Adrenal gland (tissue), 12 donors: ENCODE results near the gene FEM1B. TPM values are rescaled to one million over a fixed set of nuclear protein-coding genes. Genes with fewer than 3 reads are reported as not detected.

Source experiments
- DNase-seq, 7 donors: peaks; one replicate each; pipeline ENCODE4 v3.0.0-alpha.2; 2019 to 2020
- H3K27ac ChIP-seq, 5 donors: fragments of 200-600 bp; sonication (generic) in 4 of 5; 1 replicate in 3 of 5; 2 replicates in 2 of 5; pipeline versions ENCODE4 v1.5.1 to v1.8.0; 2016 to 2020; ENCODE audit warnings: mild to moderate bottlenecking in 1 of 5
- H3K27me3 ChIP-seq: fragments of 200-600 bp; 2 replicates; pipeline ENCODE4 v1.8.0; 2021
- H3K36me3 ChIP-seq, 2 donors: fragments of 200-600 bp; replicated peaks in 1 of 2; 1 replicate in 1 of 2; 2 replicates in 1 of 2; pipeline versions ENCODE4 v1.5.1 to v1.8.0; 2018 to 2022
- H3K4me1 ChIP-seq, 2 donors: fragments of 200-600 bp; replicated peaks in 1 of 2; 1 replicate in 1 of 2; 2 replicates in 1 of 2; pipeline versions ENCODE4 v1.5.1 to v1.8.0; 2018 to 2021
- H3K4me3 ChIP-seq, 4 donors: fragments of 200-600 bp; sonication (generic) in 3 of 4; one replicate each; pipeline ENCODE4 v1.5.1; 2016 to 2018
- H3K9me3 ChIP-seq, 3 donors: fragments of 200-600 bp; sonication (generic) in 1 of 3; replicated peaks in 1 of 3; 1 replicate in 2 of 3; 2 replicates in 1 of 3; pipeline versions ENCODE4 v1.5.1 to v1.8.0; 2016 to 2021
- POLR2A ChIP-seq, 2 donors: fragments of 450-650 bp; IDR thresholded peaks; one replicate each; pipeline ENCODE4 v1.6.1; 2017; ENCODE audit warnings: antibody characterized with exemption in 2 of 2, mild to moderate bottlenecking in 2 of 2, moderate library complexity in 1 of 2
- WGBS, 4 donors: extraction: QIAGEN DNeasy Blood & Tissue Kit in 2 of 4; methylation state at CpG; one replicate each; pipeline versions ENCODE4 v1.1.5 to v1.1.7; 2013 to 2017; 5-methylcytosine and 5-hydroxymethylcytosine counted together
- intact Hi-C, 2 donors: fragments of 100-400 bp; cut with DNase I; formaldehyde crosslinking; loops; one replicate each; pipeline versions ENCODE4 v1.14.1 to v1.15.0; 2022 to 2023
- polyA plus RNA-seq, 3 donors: library from polyadenylated mRNA; stranded (reverse); fragments of 200-250 nt in 2 of 3; fragments of 350-450 nt in 1 of 3; fragmentation: Illumina TruSeq in 1 of 3; extraction: RNeasy Lipid Tissue Mini Kit (QIAGEN cat#74804) in 1 of 3; gene quantifications; one replicate each; pipeline ENCODE4 v1.2.3, GENCODE V29; 2013 to 2014
- total RNA-seq, 9 donors: library from RNA; depleted of rRNA in 4 of 9; stranded (reverse); fragments of >200 nt in 4 of 9; fragments of 120-200 nt in 1 of 9; fragmentation: NEBNext Ultra II Directional in 1 of 9; extraction: Animal tissue kit (Norgen Biotek cat#: 25700) in 1 of 9; gene quantifications; one replicate each; pipeline versions ENCODE4 v1.1.0 to v1.2.4, GENCODE V29; 2013 to 2023
- TF ChIP-seq, protein P1 (sequence below), 6 experiments: fragments of 450-650 bp in 4 of 6; fragments of 200-600 bp in 2 of 6; sonication (generic) in 1 of 6; IDR thresholded peaks; 1 replicate in 5 of 6; 2 replicates in 1 of 6; pipeline versions ENCODE4 v1.5.1 to v1.8.0; 2016 to 2021; ENCODE audit warnings: antibody characterized with exemption in 6 of 6, mild to moderate bottlenecking in 2 of 6, moderate library complexity in 1 of 6
- donor health status: healthy with polysubstance abuse.
- donor health status: Bipolar disorder and iron deficiency.
- donor health status: DM: yes; HTN: yes; CAD: no.
- donor health status: DM: no; HTN: no; CAD: no.
- donor health status: DM: no; HTN: no; CAD: no.
- donor health status: DM: yes; HTN: yes; CAD: no.

FEM1B gene
- total and polyA plus RNA-seq, 12 donors: 7.0 to 61.5 (median 42.7) TPM

DNA sequence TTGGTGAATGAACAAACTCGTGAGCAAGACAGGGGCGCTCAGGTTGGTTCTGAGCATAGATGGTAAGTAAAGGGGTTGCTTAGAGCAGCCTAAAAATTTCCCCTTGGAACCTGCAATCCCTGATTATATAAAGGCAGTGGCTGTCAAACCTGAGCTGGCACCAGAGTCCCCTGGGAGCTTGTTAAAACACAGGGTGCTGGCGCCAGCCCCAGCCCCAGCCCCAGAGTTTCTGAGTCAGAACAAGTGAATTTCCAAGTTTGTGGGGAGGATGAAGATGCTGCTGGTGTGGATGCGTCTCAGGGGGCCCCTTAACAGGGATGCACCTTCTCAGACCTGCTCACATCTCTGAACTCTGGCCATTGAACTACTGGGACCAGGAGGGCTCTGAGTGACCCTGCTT is 48.2 kb downstream of the FEM1B start:
- 74 to 95% (median 84%) methylated on average over 4 of the region's 4 CpGs for WGBS, 4 donors
- intact Hi-C loops: loop anchor here in 1 of 2 donors (5.0 to 10.0 kb wide), 2 partner anchors 37 to 139 kb away; no protein-coding TSS in a partner anchor
- no peak overlapping the region for H3K27ac ChIP-seq
- no peaks in the 10 kb centered on the region for H3K4me1 ChIP-seq
- no peaks in the 10 kb centered on the region for H3K27me3 ChIP-seq
- TF ChIP-seq POLR2A (IDR thresholded peaks at IDR 0.05): no peak
- TF ChIP-seq, protein P1, sequence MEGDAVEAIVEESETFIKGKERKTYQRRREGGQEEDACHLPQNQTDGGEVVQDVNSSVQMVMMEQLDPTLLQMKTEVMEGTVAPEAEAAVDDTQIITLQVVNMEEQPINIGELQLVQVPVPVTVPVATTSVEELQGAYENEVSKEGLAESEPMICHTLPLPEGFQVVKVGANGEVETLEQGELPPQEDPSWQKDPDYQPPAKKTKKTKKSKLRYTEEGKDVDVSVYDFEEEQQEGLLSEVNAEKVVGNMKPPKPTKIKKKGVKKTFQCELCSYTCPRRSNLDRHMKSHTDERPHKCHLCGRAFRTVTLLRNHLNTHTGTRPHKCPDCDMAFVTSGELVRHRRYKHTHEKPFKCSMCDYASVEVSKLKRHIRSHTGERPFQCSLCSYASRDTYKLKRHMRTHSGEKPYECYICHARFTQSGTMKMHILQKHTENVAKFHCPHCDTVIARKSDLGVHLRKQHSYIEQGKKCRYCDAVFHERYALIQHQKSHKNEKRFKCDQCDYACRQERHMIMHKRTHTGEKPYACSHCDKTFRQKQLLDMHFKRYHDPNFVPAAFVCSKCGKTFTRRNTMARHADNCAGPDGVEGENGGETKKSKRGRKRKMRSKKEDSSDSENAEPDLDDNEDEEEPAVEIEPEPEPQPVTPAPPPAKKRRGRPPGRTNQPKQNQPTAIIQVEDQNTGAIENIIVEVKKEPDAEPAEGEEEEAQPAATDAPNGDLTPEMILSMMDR (IDR thresholded peaks at IDR 0.05): no peak
- no peak for DNase-seq
- no peaks in the 10 kb centered on the region for H3K9me3 ChIP-seq
- H3K4me3 ChIP-seq: no peak overlapping the region
- H3K36me3 ChIP-seq: no peaks in the 10 kb centered on the region

DNA sequence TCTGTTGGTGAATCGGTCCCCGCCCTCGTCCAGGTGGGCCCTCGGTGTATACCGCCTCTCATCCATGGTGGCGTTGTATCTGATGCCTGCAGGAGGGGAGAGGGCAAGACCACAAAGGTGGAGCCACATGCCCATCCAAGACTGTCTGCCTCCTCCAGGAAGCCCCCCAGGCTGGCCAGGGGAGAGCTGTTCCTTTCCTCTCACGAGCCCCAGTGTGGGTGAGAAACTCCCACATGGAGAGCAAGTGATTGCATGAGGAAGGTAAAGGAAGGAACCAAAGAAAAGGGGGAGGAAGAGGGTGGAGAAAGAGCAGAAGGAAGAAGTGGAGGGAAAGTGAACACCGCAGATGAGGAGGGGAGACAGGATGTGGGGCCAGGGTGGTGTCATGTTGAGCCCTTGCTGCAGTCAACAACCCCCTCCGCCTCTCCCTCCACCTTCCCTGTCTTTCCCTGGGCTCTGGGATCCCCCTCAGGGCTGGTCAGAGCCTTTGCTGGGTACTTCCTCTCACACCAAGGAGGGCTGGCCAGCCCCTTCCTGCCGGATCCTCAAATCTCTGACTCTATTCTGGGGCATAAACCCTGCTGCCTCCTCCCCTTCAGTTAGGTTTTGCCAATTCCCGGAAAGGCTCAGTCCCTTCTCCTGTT is 49.3 kb downstream of the FEM1B start:
- no peaks in the 10 kb centered on the region for H3K36me3 ChIP-seq
- H3K27me3 ChIP-seq: no peaks in the 10 kb centered on the region
- DNase-seq: no peak
- WGBS, 4 donors: 65 to 84% (median 81%) methylated on average over 5 to 11 of the region's 11 CpGs
- no peak for TF ChIP-seq POLR2A (IDR thresholded peaks at IDR 0.05)
- TF ChIP-seq, protein P1 (IDR thresholded peaks at IDR 0.05): no peak
- H3K4me1 ChIP-seq: no peaks in the 10 kb centered on the region
- H3K9me3 ChIP-seq: no peaks in the 10 kb centered on the region
- no peak overlapping the region for H3K4me3 ChIP-seq
- H3K27ac ChIP-seq: no peak overlapping the region
- intact Hi-C loops: loop anchor here in 1 of 2 donors (5.0 to 10.0 kb wide), 2 partner anchors 35 to 138 kb away; no protein-coding TSS in a partner anchor

- no peak overlapping the region for H3K4me3 ChIP-seq
- no peaks in the 10 kb centered on the region for H3K27me3 ChIP-seq
- WGBS, 4 donors: 76 to 93% (median 84%) methylated on average over 8 of the region's 8 CpGs
- no peak for DNase-seq
- H3K4me1 ChIP-seq: peaks cover 10 to 12% of the 10 kb centered on the region in 2 donors
- no peaks in the 10 kb centered on the region for H3K36me3 ChIP-seq
- intact Hi-C loops: loop anchor here in 1 of 2 donors (5.0 to 10.0 kb wide), 2 partner anchors 34 to 136 kb away; no protein-coding TSS in a partner anchor
- TF ChIP-seq, protein P1 (IDR thresholded peaks at IDR 0.05): no peak
- no peak for TF ChIP-seq POLR2A (IDR thresholded peaks at IDR 0.05)
- H3K27ac ChIP-seq: no peak overlapping the region
- no peaks in the 10 kb centered on the region for H3K9me3 ChIP-seq
Observed at GRCh38 chr15:68328443-68328842, 50.9 kb downstream of the FEM1B start.

- no peak for DNase-seq
- H3K9me3 ChIP-seq: no peaks in the 10 kb centered on the region
- WGBS, 4 donors: 88 to 100% (median 95%) methylated on average over 3 of the region's 3 CpGs
- no peak overlapping the region for H3K4me3 ChIP-seq
- no peaks in the 10 kb centered on the region for H3K36me3 ChIP-seq
- no peak overlapping the region for H3K27ac ChIP-seq
- peaks cover 15 to 18% of the 10 kb centered on the region in 2 donors for H3K4me1 ChIP-seq
- intact Hi-C loops: loop anchor here in 1 of 2 donors (5.0 to 10.0 kb wide), 2 partner anchors 33 to 136 kb away; no protein-coding TSS in a partner anchor
- no peak for TF ChIP-seq POLR2A (IDR thresholded peaks at IDR 0.05)
- TF ChIP-seq, protein P1 (IDR thresholded peaks at IDR 0.05): no peak
- H3K27me3 ChIP-seq: no peaks in the 10 kb centered on the region
Observed at GRCh38 chr15:68328964-68329363, 51.4 kb downstream of the FEM1B start.
